ENCODE data around the gene PRX. TPM values are rescaled to one million over a fixed set of nuclear protein-coding genes. Genes with fewer than 3 reads are reported as not detected.

Gene PRX
- total and polyA plus RNA-seq, 9 of the 15 experiments (the other 6 are each of a cell fraction or from before 2014, with no cell fraction given) = 0.65 to 3.5 (median 1.7) TPM; not detected in 2

- TF ChIP-seq AFF4 (CRISPR knock-in tag; IDR thresholded peaks at IDR 0.05) = no peak
- TF ChIP-seq FOXK1 (CRISPR knock-in tag; IDR thresholded peaks at IDR 0.05; ENCODE audit: borderline replicate concordance) = no peak
- no peak for TF ChIP-seq ZKSCAN8 (CRISPR knock-in tag; IDR thresholded peaks at IDR 0.05)
- TF ChIP-seq RFX7 (CRISPR knock-in tag; IDR thresholded peaks at IDR 0.05) = no peak
- TF ChIP-seq MYBL2 (IDR thresholded peaks at IDR 0.05; ENCODE audit: low read depth) = no peak
- no peak for TF ChIP-seq MYBL2 (CRISPR knock-in tag; IDR thresholded peaks at IDR 0.05; ENCODE audit: borderline replicate concordance)
- TF ChIP-seq CTCF (IDR thresholded peaks at IDR 0.05 in 2 of 3, conservative IDR thresholded peaks at IDR 0.05 in 1 of 3; ENCODE audit: insufficient read depth in 2 of 3, low read depth in 1 of 3, low read length in 3 of 3) = no peak
- TF ChIP-seq ARID4B (CRISPR knock-in tag; IDR thresholded peaks at IDR 0.05) = no peak
- TF ChIP-seq POLR2A (conservative IDR thresholded peaks at IDR 0.05) = no peak
- TF ChIP-seq NELFE (IDR thresholded peaks at IDR 0.05; ENCODE audit: insufficient read depth, insufficient read length) = no peak
- TF ChIP-seq KDM2B (CRISPR knock-in tag; IDR thresholded peaks at IDR 0.05) = no peak
- TF ChIP-seq ZNF3 (CRISPR knock-in tag; IDR thresholded peaks at IDR 0.05) = no peak
- no peak for TF ChIP-seq ZNF668 (CRISPR knock-in tag; IDR thresholded peaks at IDR 0.05)
- no peak for TF ChIP-seq ZNF277 (CRISPR knock-in tag; IDR thresholded peaks at IDR 0.05; ENCODE audit: borderline replicate concordance)
- no peak for TF ChIP-seq BRF2 (IDR thresholded peaks at IDR 0.05; ENCODE audit: borderline replicate concordance, insufficient read depth, insufficient read length)
These were observed 50.1 kb downstream of the PRX start (continued) for GRCh38 chr19:40363069-40363468.
